ENCODE measurements around the gene LSM14A. TPM values are rescaled to one million over a fixed set of nuclear protein-coding genes. Genes with fewer than 3 reads are reported as not detected.
"Not testable (repeated sequence)": the region's sequence is repeated elsewhere in the genome, so short reads cannot be mapped to it uniquely, and the experiment has no call there.

Gene LSM14A
- total RNA-seq, 1 donor: 191 TPM

DNA sequence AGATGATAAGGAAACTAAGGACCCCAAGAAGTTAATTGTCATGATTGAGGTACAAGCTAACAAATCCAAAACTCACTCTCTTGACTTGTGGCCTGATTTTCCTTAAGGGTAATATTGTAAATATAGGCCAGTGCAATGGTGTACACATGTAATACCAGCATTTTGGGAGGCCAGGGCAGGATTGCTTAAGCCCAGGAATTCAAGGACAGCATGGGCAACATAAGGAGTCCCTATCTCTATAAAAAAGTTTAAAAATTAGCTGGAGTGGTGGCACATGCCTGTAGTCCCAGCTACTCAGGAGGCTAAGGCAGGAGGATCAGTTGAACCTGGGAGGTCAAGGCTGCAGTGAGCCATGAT, 53.3 kb downstream of the LSM14A start:
- H3K27me3 ChIP-seq (ENCODE audit: insufficient read depth, low read length): no peaks in the 10 kb centered on the region
- H3K9me3 ChIP-seq (ENCODE audit: low read depth, low read length): no peaks in the 10 kb centered on the region
- no peak overlapping the region for H3K4me3 ChIP-seq (ENCODE audit: low read length)
- H3K4me1 ChIP-seq (ENCODE audit: insufficient read depth, low read length): peaks cover 17% of the 10 kb centered on the region

GRCh38 chr19:34226036-34226435, 53.7 kb downstream of the LSM14A start:
- Histone ChIP-seq H3K9me3 (ENCODE audit: low read depth, low read length) (no peaks in the 10 kb centered on the region), H3K4me1 (ENCODE audit: insufficient read depth, low read length) (peaks cover 17% of the 10 kb centered on the region), H3K27me3 (ENCODE audit: insufficient read depth, low read length) (no peaks in the 10 kb centered on the region), H3K4me3 (ENCODE audit: low read length) (no peak overlapping the region)

GRCh38 chr19:34228347-34228746, 56.0 kb downstream of the LSM14A start:
- H3K4me1 ChIP-seq (ENCODE audit: insufficient read depth, low read length): peaks cover 20% of the 10 kb centered on the region
- H3K4me3 ChIP-seq (ENCODE audit: low read length): no peak overlapping the region
- no peaks in the 10 kb centered on the region for H3K9me3 ChIP-seq (ENCODE audit: low read depth, low read length)
- no peaks in the 10 kb centered on the region for H3K27me3 ChIP-seq (ENCODE audit: insufficient read depth, low read length)

DNA sequence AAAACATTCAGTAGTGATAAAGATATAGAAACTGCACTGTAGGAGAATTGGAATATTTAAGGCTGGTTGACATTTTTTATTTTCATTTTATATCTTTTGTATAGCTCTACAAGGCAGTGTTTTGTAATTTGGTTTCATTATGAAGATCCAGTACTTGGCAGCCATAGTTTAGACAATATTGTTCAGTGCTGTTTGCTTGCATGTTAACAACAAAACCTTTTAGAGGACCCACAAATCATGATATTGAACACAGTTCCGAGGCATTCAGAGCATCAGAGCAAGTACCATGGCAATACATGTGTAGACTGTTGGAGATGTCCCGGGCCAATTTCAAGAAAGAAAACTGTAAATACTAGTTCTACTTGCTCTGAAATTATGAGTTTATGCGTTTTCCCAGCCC, 56.5 kb downstream of the LSM14A start:
- Histone ChIP-seq H3K4me1 (ENCODE audit: insufficient read depth, low read length) (peaks cover 20% of the 10 kb centered on the region), H3K27me3 (ENCODE audit: insufficient read depth, low read length) (no peaks in the 10 kb centered on the region), H3K9me3 (ENCODE audit: low read depth, low read length) (no peaks in the 10 kb centered on the region), H3K4me3 (ENCODE audit: low read length) (no peak overlapping the region)

GRCh38 chr19:34229721-34230120, 57.4 kb downstream of the LSM14A start:
- Histone ChIP-seq H3K4me1 (ENCODE audit: insufficient read depth, low read length) (peaks cover 14% of the 10 kb centered on the region), H3K4me3 (ENCODE audit: low read length) (no peak overlapping the region), H3K9me3 (ENCODE audit: low read depth, low read length) (no peaks in the 10 kb centered on the region), H3K27me3 (ENCODE audit: insufficient read depth, low read length) (no peaks in the 10 kb centered on the region)

GRCh38 chr19:34230820-34231219, 58.5 kb downstream of the LSM14A start:
- H3K9me3 ChIP-seq (ENCODE audit: low read depth, low read length): no peaks in the 10 kb centered on the region
- no peak overlapping the region for H3K4me3 ChIP-seq (ENCODE audit: low read length)
- no peaks in the 10 kb centered on the region for H3K27me3 ChIP-seq (ENCODE audit: insufficient read depth, low read length)
- peaks cover 6% of the 10 kb centered on the region for H3K4me1 ChIP-seq (ENCODE audit: insufficient read depth, low read length)

- no peaks in the 10 kb centered on the region for H3K9me3 ChIP-seq (ENCODE audit: low read depth, low read length)
- no peak overlapping the region for H3K4me3 ChIP-seq (ENCODE audit: low read length)
- H3K27me3 ChIP-seq (ENCODE audit: insufficient read depth, low read length): no peaks in the 10 kb centered on the region
- peaks cover 3% of the 10 kb centered on the region for H3K4me1 ChIP-seq (ENCODE audit: insufficient read depth, low read length)
These were observed 59.1 kb downstream of the LSM14A start for GRCh38 chr19:34231439-34231838.

DNA sequence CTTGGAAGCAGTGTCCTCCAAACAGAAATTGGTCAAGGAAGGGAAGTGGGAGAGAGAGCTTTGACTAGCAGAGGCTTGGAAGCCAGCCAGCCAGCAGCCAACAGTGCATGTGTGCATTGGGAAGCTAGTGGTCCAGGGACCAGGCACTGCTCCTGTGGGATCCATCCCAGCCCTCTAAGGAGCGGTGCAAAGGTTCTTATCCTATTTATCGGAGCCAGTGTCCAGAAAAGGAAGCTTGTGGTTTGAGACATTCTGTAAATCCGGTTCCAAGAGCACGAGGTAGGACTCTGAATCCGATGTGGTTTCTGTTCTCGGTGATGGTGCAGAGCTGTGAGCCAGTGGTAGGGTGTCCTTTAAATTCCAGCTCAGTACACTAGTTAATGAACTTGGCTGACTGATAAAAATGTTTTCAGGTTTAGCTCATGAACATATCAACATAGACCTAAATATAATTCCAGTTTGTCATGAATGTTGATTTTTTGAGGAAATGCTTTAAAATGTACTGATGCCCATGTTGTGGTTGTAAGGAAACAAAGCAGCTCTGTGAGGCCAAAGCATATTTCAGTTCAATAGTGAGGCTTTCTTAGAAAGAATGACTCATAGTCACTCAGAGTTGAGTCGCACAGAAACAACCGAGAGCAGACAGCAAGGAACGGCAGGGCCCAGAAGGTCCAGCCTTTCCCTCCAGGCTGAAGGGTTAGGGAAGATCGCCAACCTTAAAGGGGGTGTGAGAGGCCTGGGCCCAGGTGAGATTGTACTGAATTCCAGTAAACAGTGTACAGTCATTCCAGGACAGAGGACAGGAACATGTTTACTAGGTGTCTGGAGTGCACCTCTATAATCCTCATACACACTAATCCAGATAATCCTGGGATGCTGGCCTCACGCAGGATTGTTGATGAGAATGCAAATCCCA, 60.5 kb downstream of the LSM14A start:
- H3K9me3 ChIP-seq (ENCODE audit: low read depth, low read length): no peaks in the 10 kb centered on the region
- H3K4me1 ChIP-seq (ENCODE audit: insufficient read depth, low read length): peaks cover 3% of the 10 kb centered on the region

GRCh38 chr19:34235425-34235940, 63.2 kb downstream of the LSM14A start:
- Histone ChIP-seq H3K9me3 (ENCODE audit: low read depth, low read length) (no peaks in the 10 kb centered on the region), H3K27me3 (ENCODE audit: insufficient read depth, low read length) (no peaks in the 10 kb centered on the region), H3K4me3 (ENCODE audit: low read length) (no peak overlapping the region), H3K4me1 (ENCODE audit: insufficient read depth, low read length) (peaks cover 3% of the 10 kb centered on the region)

More for the DNA sequence above, 60.5 kb downstream of the LSM14A start:
- H3K27me3 ChIP-seq (ENCODE audit: insufficient read depth, low read length): no peaks in the 10 kb centered on the region
- no peak overlapping the region for H3K4me3 ChIP-seq (ENCODE audit: low read length)

GRCh38 chr19:34236035-34236987, 64.0 kb downstream of the LSM14A start:
- Histone ChIP-seq H3K27me3 (ENCODE audit: insufficient read depth, low read length) (no peaks in the 10 kb centered on the region), H3K4me3 (ENCODE audit: low read length) (no peak overlapping the region), H3K4me1 (ENCODE audit: insufficient read depth, low read length) (peaks cover 3% of the 10 kb centered on the region), H3K9me3 (ENCODE audit: low read depth, low read length) (no peaks in the 10 kb centered on the region)

GRCh38 chr19:34237283-34237682, 65.0 kb downstream of the LSM14A start:
- Histone ChIP-seq H3K4me3 (ENCODE audit: low read length) (no peak overlapping the region), H3K4me1 (ENCODE audit: insufficient read depth, low read length) (peaks cover 3% of the 10 kb centered on the region), H3K27me3 (ENCODE audit: insufficient read depth, low read length) (no peaks in the 10 kb centered on the region), H3K9me3 (ENCODE audit: low read depth, low read length) (no peaks in the 10 kb centered on the region)

GRCh38 chr19:34237939-34238338, 65.6 kb downstream of the LSM14A start:
- H3K9me3 ChIP-seq (ENCODE audit: low read depth, low read length): no peaks in the 10 kb centered on the region
- H3K27me3 ChIP-seq (ENCODE audit: insufficient read depth, low read length): no peaks in the 10 kb centered on the region
- no peak overlapping the region for H3K4me3 ChIP-seq (ENCODE audit: low read length)
- no peaks in the 10 kb centered on the region for H3K4me1 ChIP-seq (ENCODE audit: insufficient read depth, low read length)

- Histone ChIP-seq H3K9me3 (ENCODE audit: low read depth, low read length) (no peaks in the 10 kb centered on the region), H3K4me3 (ENCODE audit: low read length) (no peak overlapping the region), H3K4me1 (ENCODE audit: insufficient read depth, low read length) (no peaks in the 10 kb centered on the region), H3K27me3 (ENCODE audit: insufficient read depth, low read length) (no peaks in the 10 kb centered on the region)
These were observed 69.4 kb downstream of the LSM14A start for GRCh38 chr19:34241513-34242337.

- H3K4me3 ChIP-seq (ENCODE audit: low read length); H3K9me3 ChIP-seq (ENCODE audit: low read depth, low read length); H3K4me1 ChIP-seq (ENCODE audit: insufficient read depth, low read length); H3K27me3 ChIP-seq (ENCODE audit: insufficient read depth, low read length): not testable (repeated sequence)
These were observed 71.0 kb downstream of the LSM14A start for GRCh38 chr19:34243138-34243875.
